SK-N-MC (cell line): Measurements from ENCODE around the gene VGLL4.
A peak's percentile ranks its signal among the peaks of the same experiment; 100 is the strongest.

Experiments
- DNase-seq: peaks from one replicate; pipeline ENCODE4 v3.0.0-alpha.2; 2011; ENCODE audit warnings: low read depth, low spot score
- H3K27ac ChIP-seq: fragments of 200-600 bp; sonication (generic); 2 replicates; pipeline ENCODE4 v1.5.1; 2016; ENCODE audit warnings: mixed run types
- H3K36me3 ChIP-seq: fragments of 200-600 bp; sonication (generic); 2 replicates; pipeline ENCODE4 v1.6.1; 2017; ENCODE audit warnings: antibody characterized with exemption, low read length, mixed read lengths; ENCODE audit not compliant: insufficient read depth
- H3K4me3 ChIP-seq: fragments of 200-600 bp; sonication (generic); 2 replicates; pipeline ENCODE4 v1.5.1; 2016
- H3K9ac ChIP-seq: fragments of 200-600 bp; sonication (generic); 2 replicates; pipeline ENCODE4 v1.8.0; 2017; ENCODE audit warnings: mixed run types, mixed read lengths; ENCODE audit not compliant: insufficient read length
- H3K9me3 ChIP-seq: fragments of 200-600 bp; sonication (generic); 2 replicates; pipeline ENCODE4 v1.6.1; 2017; ENCODE audit warnings: low read depth, mild to moderate bottlenecking, antibody characterized with exemption, low read length, moderate library complexity, mixed read lengths
- EZH2 ChIP-seq: fragments of 200-600 bp; sonication (generic); IDR thresholded peaks from one replicate; pipeline ENCODE4 v1.6.1; 2017; ENCODE audit warnings: antibody characterized with exemption
- FOXP2 ChIP-seq: optimal IDR thresholded peaks from 2 replicates; pipeline ENCODE3; 2011; ENCODE audit warnings: mild to moderate bottlenecking, moderate library complexity; ENCODE audit not compliant: insufficient read depth; ENCODE audit errors: extremely low read length, control extremely low read depth
- POLR2AphosphoS5 ChIP-seq: IDR thresholded peaks from 2 replicates; pipeline ENCODE4 v1.6.1; 2012; ENCODE audit warnings: mild to moderate bottlenecking, low read depth, low read length, borderline replicate concordance

The VGLL4 gene

DNA sequence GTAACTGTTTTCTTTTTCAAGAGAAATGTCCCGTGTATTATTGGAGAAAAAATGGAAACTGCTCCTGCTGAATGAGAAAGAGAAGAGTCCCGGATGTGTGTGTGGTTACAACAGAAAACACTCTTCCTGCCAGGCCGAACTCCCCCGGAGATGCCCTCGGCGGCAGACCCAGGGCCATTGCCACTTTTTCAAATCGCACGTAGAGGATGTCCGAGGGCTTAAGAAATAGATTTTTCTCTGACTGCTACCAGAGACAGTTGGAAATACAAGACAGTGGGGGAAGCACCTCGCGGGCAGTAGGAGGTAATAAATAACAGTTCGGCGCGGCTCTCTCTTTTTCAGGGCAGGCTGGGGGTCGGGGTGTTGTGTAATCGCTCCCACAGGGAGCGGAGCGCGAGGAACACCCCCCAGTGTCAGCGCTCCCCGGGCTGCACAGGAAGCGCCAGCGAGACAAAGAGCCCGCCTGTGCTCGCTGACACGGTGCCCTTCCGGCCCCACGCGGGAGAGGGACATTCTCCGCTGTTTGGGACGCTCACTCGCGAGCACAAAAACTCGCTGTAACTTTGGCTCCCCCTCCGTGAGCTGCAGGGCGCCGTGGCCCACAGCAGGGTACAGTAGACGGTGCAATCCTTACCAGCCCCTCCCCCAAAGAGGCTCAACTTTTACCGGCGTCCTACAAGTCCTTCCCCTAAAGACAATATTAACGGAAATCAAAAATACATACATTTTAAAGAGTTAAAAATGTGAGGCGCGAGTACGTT is 1.1 kb downstream of the VGLL4 start:
- H3K9me3 ChIP-seq = no peaks in the 10 kb centered on the region
- H3K4me3 ChIP-seq = peak overlapping the region; percentile 83
- peak overlapping the region; percentile 94 for H3K27ac ChIP-seq
- no peak for DNase-seq
- H3K36me3 ChIP-seq = no peaks in the 10 kb centered on the region
- H3K9ac ChIP-seq = peak overlapping the region; percentile 93
- peak; percentile 56; the same call in 1 of the 2 replicates for TF ChIP-seq POLR2AphosphoS5
- TF ChIP-seq FOXP2 = no peak
- no peak for TF ChIP-seq EZH2

DNA sequence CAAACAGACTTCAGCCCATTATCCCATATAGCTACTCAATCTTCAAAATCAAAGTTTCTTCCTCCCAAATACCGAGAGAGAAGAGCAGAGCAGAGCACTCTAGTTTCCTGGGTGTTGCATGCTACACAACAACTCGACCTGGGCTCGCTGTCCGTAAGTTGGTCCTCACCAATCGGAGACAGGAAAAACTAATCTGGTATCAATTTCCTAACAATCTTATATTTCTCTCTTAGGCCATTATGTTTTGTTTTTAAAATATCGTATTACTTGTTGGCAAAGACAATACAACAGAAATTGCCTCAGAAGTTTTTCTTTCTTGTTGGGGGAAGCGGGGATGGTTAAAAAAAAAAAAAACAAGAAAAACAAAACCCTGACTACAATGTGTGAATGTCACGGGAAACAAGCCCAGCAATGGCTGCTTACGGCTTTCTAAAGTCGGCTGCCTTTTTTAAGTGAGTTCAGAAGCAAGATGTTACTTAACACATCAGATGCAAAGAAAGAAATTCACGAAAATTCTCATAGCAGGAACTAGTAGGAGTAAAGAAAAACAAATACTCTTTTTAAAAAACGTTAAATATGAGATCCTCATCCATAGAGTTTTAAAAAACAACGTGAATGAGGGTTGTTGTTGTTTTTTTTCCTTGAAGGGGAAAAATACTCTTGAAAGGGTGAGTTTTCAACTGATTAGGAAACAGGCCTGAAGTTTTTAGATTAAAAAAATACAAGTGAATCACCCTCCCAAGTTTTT is 1.9 kb downstream of the VGLL4 start:
- Histone ChIP-seq H3K9me3 (no peaks in the 10 kb centered on the region), H3K4me3 (peak overlapping the region; percentile 83), H3K27ac (peak overlapping the region; percentile 94), H3K9ac (peak overlapping the region; percentile 93), H3K36me3 (no peaks in the 10 kb centered on the region)
- TF ChIP-seq EZH2 (no peak), POLR2AphosphoS5 (no peak), FOXP2 (no peak)
- DNase-seq = no peak

DNA sequence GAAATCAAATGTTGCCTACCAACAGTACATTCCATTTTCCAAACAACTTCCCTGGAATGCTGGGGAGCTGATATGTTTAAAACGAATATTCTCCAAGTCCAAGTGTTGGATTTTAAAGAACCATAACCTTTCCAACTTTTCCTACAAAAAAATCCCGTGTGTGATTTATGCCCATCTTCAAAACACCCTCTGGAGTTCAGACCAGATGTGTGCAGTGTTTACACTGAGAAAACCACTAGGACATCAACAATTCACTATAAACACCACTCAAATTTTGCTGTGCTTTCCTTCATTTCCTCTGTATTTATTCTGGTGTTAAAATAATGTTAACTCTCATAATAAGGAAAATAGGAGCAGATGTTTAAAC is 2.4 kb downstream of the VGLL4 start:
- peak overlapping the region; percentile 83 for H3K4me3 ChIP-seq
- no peaks in the 10 kb centered on the region for H3K9me3 ChIP-seq
- H3K9ac ChIP-seq = peak overlapping the region; percentile 93
- H3K27ac ChIP-seq = peak overlapping the region; percentile 94; the same call in 1 of the 2 replicates
- no peaks in the 10 kb centered on the region for H3K36me3 ChIP-seq
- no peak for DNase-seq
- TF ChIP-seq EZH2 = no peak
- TF ChIP-seq POLR2AphosphoS5 = no peak
- TF ChIP-seq FOXP2 = no peak

DNA sequence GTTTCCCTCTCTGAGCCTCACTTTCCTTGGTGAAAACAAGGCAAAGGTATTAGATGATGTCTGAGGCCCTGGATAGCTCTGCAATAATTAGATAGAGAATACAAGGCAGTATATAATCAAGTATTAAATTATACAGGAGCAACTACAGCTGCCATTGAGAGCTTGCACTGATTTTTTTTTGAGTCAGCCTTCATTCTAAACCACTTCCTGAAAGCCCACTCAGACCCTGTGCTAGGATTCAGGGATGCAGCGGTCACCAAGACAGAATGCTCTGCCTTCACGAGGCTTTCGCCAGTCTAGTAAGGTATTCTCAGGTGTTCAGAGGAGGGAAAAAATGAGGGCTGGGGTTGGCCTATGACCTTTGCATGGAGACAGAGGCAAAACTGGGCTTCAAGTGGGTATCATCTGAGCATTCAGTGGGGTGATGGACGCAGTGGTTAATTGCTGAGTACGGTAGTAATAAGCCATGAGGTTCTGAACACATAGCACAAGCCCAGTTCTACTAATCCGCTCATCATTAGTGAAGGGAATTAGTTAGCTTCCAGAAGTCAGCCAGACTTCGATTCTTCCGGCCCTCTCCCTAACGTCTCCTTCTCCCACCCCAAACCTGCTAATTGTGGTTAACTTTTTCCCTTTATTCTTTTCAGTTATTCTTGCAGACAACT is 3.6 kb downstream of the VGLL4 start:
- H3K27ac ChIP-seq = no peak overlapping the region
- no peaks in the 10 kb centered on the region for H3K36me3 ChIP-seq
- H3K9ac ChIP-seq = no peak overlapping the region
- H3K9me3 ChIP-seq = no peaks in the 10 kb centered on the region
- no peak for DNase-seq
- TF ChIP-seq EZH2 = no peak
- TF ChIP-seq POLR2AphosphoS5 = no peak
- no peak for TF ChIP-seq FOXP2
- no peak overlapping the region for H3K4me3 ChIP-seq

DNA sequence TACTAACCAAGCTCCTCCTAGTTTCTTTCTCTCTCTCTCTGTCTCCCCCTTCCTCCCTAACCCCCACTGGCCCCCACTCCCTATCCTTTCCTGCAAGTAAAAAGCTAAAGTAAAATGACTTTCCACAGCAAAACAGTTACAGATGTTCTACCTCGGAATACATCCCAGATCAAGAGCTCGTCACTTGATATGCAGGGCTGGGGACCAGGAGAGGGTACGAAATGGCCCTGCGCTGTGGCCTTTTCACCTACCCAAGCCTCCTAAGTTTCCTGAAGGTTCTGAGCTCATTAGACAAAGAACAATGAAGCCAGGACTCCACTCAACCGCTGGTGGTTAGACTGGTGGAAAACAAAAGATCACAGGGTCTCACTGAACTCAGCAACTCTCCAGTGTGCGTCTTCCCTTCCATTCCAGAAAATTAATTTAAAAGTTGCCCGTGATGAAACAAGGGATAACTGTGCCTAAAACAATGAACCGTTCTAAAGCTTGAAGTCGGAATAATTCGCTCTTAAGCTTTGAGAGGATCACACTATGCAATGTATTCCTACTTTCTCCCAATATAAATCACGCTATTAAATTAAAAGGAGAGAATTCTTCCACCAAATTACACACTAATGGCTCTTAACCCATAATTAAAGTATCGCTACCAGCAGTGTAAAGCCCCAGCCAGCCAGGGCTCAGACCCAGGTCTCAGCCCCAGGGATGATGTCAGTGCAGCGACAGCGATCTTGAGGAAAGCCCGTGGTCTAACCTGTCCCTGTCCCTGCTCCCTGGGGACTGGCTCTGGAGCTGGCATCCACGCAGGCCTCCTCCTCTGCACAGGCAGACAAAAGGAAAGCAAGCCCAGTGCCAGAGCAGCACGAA is 5.0 kb downstream of the VGLL4 start:
- H3K36me3 ChIP-seq = no peaks in the 10 kb centered on the region
- H3K9me3 ChIP-seq = no peaks in the 10 kb centered on the region
- TF ChIP-seq FOXP2 = no peak
- TF ChIP-seq POLR2AphosphoS5 = no peak
- no peak for TF ChIP-seq EZH2
- no peak for DNase-seq
- peak overlapping the region; percentile 69 for H3K4me3 ChIP-seq
- peak overlapping the region; percentile 45 for H3K9ac ChIP-seq
- H3K27ac ChIP-seq = peak overlapping the region; percentile 54

DNA sequence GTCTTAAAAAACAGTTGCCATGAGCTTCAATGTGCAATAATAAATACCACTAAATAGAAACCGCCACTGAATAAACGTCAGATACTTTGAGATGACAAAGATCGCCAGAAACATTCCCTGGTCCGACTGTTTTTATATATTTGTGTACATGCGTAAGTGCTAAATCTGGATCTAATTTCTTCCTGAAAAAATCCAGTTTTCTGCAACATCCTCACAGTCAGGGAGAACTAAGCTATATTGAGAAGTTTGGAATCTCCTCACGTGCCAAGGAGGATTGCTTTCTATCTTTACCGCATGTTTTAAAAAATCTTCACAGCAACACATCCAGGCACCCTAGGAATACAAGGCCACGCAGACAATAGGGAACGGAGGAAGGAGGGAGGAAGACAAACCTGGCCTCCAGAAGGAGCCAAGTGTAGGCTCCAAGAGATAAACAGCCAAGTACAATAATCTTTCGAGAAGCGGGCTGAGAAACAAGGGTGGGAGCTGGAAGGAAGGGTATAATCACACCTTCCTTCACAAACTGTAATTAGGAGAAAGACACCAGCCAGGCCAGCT is 5.7 kb downstream of the VGLL4 start:
- peak overlapping the region; percentile 45 for H3K9ac ChIP-seq
- no peaks in the 10 kb centered on the region for H3K9me3 ChIP-seq
- TF ChIP-seq FOXP2 (no peak), EZH2 (no peak), POLR2AphosphoS5 (no peak)
- no peaks in the 10 kb centered on the region for H3K36me3 ChIP-seq
- no peak for DNase-seq
- H3K27ac ChIP-seq = peak overlapping the region; percentile 25; the same call in 1 of the 2 replicates
- peak overlapping the region; percentile 69 for H3K4me3 ChIP-seq

DNA sequence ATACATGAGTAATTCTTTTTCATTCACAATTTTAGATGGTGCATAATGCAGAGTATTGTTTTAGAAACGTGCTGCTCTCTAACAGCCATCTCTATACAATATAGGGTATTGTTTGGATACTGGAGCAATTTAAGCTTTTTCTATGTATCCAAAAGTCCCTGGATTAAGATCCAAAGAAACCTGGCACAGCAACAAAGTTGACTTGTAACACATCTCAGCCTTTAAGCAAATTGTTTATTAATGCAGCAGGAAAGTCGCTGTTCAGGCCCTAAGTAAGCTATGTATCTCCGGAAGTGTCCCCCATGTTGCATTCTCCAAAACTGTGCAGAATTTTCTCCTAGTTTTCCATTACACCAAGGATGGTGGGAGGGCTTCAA is 7.3 kb downstream of the VGLL4 start:
- H3K27ac ChIP-seq = no peak overlapping the region
- H3K9me3 ChIP-seq = no peaks in the 10 kb centered on the region
- TF ChIP-seq EZH2 (no peak), POLR2AphosphoS5 (no peak), FOXP2 (no peak)
- no peaks in the 10 kb centered on the region for H3K36me3 ChIP-seq
- no peak overlapping the region for H3K4me3 ChIP-seq
- DNase-seq = no peak
- no peak overlapping the region for H3K9ac ChIP-seq
